ENCODE measurements around the gene SCRN2.
A peak's percentile ranks its signal among the peaks of the same experiment; 100 is the strongest.

The SCRN2 gene

GRCh38 chr17:47844814-47845715 lies 4.0 kb upstream of the SCRN2 start:
- no peak for DNase-seq

DNA sequence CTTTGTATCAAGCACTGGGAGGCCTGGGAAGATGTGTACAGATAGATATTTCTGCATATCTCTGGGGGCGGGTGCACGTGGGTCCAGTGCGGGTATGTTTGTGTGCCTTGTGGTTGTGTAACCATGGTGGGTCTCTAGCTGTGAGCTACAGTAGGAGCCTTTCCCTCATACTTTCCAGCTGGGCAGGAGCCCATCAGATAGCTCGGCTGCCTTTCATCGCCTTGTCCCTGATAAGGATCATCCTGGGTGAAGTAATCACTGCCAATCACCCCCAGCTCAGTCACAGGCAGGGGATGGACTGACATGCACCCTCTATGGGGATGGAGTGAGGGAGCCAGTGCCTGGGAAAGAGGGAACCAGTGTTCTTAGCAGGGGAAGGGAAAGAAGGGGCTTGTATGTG lies 3.2 kb upstream of the SCRN2 start:
- DNase-seq: no peak

- DNase-seq: no peak
Observed at GRCh38 chr17:47843391-47843730, 2.3 kb upstream of the SCRN2 start.

- DNase-seq: no peak
Observed at GRCh38 chr17:47841488-47842291, 617 bp upstream of the SCRN2 start.

DNA sequence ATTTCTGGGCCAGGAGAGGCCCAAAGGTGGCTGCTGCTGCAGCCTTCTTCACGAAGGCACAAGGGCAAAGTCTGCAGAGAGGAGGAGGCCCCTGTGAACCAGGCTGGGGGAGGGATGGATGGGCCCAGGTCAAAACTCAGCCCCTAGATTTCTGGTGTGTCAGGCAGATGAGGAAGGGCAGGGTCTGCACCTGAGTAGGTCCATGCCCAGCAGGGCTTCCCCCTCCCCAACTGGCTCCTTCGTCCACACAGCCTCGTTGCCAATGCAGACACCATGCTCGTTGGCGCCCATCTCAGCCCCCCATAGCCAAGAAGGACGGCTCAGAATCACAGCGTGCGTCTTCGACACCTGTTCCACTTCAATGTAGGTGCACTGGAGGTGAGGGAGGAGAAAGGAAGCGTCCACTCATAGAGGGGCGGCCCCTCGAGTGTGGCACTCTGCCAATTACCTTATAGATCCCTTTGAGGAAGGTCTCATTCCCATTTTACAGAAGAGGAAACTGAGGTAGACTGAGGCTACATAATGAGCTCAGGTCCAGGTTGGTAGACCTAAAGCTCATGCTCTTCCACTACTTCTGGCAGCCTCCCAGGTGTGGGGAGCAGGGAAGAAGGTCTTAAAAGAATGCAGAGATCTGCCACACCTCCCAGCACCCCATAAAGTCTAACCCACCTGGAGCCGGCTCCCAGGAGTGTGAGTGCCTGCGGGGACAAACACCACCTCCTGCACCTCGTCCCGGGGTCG lies 902 bp downstream of the SCRN2 start:
- DNase-seq: no peak

DNA sequence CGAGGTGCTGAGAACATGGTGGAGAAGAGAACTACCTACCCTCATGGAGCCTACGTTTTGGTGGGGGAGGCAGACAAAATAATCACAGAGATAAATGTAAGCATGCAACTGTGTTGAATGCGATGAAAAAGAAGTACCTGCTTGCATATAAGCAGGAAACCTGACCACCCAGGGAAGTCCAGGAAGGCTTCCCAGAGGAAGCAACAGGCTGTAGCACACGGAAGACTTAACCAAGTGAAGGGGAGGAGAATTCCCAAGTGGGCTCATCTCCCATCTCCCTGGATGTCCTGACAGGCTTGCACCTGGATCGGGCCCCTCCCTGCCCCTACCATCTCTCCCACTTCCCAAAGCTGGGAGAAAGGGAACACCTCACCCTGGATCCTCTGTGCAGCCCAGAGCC lies 2.0 kb downstream of the SCRN2 start:
- DNase-seq: no peak

DNA sequence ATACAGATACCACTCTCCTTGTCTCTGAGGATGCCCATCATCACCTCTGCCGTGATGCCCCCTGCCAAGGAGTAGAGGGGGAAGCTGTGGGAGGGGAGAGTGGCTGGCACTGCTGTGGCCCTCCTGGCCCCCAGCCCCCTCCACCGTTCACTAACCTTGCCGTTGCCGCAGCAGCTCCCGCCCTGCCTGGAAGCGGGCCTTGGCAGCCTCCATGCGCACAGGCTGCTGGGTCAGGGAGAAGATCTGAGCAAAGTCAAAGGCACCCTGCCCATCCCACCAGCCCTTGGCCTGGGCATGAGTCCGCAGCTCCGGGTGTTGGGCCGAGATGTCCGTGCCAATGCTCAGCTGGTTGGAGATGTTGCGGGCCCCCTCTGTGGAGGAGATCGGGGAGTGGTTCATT lies 2.4 kb downstream of the SCRN2 start:
- DNase-seq: no peak

DNA sequence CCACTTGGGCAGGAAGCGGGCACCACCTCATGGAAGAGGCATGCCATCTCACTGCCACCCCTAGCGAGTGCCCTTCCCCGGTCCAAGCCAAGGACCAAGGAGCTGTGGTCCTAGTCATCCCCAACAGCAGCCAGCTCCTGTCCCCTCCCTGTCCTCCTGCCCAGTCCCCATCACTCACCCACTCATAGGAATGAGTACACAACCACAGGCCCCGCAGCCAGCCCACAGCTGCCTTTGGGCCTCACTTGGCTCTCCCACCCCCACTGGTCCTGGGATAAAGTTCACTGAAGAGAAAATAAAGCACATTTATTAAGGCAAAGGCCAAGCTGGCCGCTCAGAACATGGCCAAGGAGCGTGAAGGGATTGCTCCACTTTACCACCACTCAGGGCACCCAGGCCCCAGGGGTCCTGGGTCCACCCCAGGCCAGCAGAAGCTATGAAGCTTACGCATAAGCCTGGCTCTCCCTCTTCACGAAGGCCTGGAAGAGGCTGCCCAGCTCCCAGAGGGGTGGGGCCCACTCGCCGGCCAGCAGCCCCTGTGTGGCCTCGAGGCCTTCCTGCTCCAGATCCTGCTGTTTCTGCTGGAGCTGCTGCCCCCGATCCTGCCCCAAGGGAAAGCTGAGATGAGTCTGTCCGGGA lies 3.6 kb downstream of the SCRN2 start:
- DNase-seq: no peak

GRCh38 chr17:47836601-47837000 lies 4.5 kb downstream of the SCRN2 start:
- DNase-seq: no peak

DNA sequence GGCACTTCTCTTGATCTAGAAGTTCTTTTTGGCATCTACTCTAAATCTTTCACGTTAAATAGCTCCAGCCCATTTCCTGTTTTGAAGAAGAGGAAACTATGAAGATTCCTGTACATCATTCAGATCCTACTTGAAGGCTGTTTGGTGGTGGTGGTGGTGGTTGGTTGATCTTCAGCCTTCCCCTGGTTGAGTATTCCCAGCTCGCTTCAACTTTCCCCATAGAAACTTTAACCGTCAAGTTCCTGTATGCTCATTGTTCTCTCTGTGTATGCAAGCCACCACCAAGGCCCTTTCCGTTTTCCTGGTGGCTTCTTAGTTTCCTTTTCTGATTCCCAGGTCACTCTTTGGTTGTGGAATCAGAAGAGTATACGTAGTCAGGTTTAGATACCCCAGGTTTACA lies 6.3 kb downstream of the SCRN2 start:
- DNase-seq: no peak

DNA sequence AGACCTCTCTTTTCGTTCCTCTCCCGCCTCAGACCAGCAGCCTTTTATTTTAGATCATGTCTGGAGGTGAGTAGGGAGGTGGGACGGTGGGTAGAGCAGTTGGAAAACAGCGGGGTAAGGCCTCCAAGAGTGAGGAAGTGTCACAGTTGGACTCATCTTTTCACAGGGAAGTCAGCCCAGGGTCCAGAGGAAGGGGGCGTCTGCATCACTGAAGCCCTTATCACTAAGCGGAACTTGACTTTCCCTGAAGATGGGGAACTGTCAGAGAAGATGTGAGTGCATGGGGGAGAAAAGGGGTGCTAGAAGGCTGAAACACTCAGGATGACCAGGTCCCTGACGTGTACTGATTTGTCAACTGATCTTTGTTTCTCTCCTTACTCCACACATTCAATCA lies 9.1 kb downstream of the SCRN2 start:
- DNase-seq: no peak

DNA sequence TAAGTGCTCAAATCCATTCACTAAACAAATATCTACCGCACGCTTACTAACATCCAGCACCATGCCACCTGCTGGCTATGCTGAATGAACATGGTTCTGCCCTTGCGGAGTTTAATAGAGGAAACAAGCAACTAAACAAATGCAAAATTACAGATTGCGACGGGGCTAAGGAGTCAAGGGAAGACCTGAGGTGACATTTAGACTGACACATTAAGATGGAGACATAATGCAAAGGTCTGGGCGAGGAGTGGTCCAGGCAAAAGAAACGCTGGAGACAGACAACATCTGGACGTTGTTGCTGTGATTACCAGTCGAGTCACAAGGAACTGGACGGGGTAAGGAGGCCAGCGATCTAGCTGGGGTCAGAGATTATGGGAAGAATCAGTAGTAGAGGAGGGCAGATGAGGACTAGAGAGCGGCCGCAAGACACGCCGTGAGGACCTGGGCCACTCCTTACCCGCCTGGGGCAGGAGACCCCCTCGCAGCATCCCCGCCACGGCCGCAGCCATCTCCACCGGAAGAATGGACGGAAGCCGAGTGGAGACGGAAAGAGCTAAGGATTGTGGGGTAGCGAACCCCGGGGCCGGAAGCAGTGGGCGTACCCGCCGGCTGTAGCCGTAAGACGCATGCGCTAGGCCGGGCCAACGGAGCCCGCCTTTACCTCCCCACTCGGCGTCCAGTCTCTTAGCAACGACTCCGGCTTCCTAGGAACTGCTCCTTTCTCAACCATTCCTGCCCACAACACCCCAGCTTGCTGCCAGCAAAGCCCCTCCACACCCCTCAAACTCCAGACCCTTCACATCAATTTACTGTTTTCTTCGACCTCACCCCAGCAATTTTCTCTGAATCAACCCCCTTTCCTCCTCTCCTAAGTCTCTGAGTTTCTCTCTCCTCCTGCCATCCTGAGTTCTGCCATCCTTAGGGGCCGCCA lies 9.8 kb downstream of the SCRN2 start, which contains the start of the genes LRRC46 and MRPL10:
LRRC46 (plus strand) TSS at position 668 of the 931 bp plus-strand sequence. CDS start 320 bp downstream, outside the sequence.
MRPL10 (minus strand) TSS at position 539 of the 931 bp plus-strand sequence; CDS start at position 509, 30 bp downstream.
- peak; percentile 87 to 94 for DNase-seq

- DNase-seq: no peak
Observed at GRCh38 chr17:47830396-47831002, 10.6 kb downstream of the SCRN2 start.

DNA sequence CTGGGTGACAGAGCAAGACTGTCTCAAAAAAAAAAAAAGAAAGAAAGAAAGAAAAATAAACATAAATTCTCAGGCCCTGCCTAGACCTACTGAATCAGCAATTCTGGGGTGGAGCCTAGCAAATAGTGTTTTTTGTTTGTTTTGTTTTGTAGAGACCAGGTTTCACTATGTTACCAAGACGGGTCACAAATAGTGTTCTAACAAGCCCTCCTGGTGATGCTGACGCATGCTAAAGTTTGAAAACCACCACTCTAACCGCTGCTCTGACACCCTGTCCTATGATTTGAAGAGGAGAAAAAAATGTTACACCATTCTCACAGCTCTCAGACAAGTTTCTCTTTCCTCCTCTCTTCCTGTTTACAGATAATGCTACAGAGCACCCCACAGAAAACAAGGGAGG lies 11.2 kb downstream of the SCRN2 start:
- DNase-seq: no peak

GRCh38 chr17:47823519-47823918 lies 17.6 kb downstream of the SCRN2 start:
- DNase-seq: no peak

- DNase-seq: no peak
Observed at GRCh38 chr17:47822785-47823184, 18.3 kb downstream of the SCRN2 start.

DNA sequence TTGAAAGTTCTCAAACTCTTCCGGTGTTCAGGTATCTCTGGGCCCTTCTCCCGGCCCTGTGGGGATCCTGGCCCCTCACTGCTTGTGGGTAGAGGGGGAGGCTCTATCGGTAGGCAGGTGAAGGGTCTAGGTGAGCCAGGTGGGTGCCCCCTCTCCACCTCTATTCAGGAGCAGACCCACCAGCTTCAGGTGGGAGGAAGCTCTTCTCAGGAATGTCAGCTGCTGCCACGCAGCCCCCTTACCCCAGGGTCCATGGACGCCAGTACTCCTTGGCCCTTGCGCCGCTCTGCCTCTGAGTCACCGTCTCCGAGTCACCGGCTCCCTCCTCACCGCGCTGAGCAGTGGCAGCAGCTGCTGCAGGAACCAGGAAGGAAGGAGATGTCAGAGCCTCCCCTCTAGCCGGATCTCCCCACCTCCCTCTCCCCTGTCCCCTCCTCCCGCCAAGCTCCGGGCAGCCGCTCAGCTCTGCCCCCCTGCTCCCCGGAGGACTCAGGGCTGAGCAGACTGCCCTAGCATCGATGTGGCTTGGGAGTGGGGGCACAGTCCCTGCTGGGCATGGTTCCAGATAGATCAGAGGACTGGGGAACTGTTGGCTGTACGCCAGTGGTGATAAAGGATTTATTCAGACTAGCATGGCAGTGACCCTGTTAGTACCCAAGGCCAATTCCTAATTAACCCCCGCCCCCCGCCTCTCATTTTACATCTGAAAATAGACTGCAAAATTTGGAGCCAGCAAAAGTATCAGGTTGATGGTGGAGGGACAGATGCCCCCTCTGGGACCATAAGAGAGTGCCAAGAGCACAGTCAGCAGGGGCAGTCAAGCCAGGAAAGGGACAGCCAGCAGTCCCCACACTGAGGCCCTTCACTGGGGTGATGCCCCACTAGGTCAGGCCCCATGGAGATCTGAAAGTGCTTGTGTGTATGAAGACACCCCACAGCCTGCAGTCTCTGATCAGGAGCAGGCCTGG lies 19.4 kb downstream of the SCRN2 start, which contains the start of gene OSBPL7:
OSBPL7 (minus strand) TSS at position 371 of the 968 bp plus-strand sequence. CDS start 1,516 bp downstream, outside the sequence.
- DNase-seq: no peak

- no peak for DNase-seq
Observed at GRCh38 chr17:47821031-47821423, 20.0 kb downstream of the SCRN2 start.

DNA sequence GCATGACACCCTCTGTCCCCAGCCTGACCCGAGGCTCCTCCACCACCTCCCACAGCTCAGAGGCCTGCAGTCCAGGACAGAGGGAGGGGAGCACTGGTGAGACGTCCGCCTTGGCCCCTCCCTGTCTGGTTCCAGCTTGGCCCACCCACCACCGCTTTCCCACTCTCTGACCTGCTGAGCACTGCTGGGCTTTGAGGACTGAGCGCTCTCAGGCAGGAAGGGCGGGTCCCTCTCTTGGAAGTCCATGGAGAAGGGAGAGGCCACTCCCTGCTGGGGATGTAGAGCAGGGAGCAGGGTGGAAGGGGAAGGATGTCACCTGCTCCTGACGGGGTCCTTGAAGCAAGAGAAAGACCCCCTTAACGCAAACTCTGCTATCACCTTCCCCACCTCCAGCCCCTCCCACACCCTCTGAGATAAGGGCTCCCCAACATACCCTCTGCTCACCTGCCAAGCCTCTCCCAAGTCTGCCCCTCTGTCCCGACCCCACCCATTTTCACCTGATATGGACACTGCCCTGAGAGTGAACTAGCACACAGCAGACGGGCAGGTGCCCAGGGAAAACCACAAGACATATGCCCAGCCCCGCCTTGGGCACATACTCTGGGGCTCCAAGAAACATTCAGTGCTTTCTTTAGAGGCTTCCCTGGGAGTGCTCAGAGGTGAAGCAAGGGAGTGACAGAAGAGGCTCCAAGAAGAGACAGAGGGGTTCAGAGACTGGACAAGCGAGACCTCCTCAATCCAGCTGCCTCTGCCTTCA lies 20.9 kb downstream of the SCRN2 start:
- DNase-seq: no peak

All from NCI-H1930 (cell line).